ENCODE data around the gene EHD1. TPM values are rescaled to one million over a fixed set of nuclear protein-coding genes. Genes with fewer than 3 reads are reported as not detected.
A peak's percentile ranks its signal among the peaks of the same experiment; 100 is the strongest.

Gene EHD1
- polyA plus RNA-seq, 2 donors: 16.1 to 28.7 TPM

GRCh38 chr11:64884019-64884418, 5.6 kb upstream of the EHD1 start:
- H3K36me3 ChIP-seq (ENCODE audit: control insufficient read depth in 2 of 2, insufficient read depth in 2 of 2, low read length in 1 of 2): no peaks in the 10 kb centered on the region
- no peaks in the 10 kb centered on the region for H3K9me3 ChIP-seq (ENCODE audit: control insufficient read depth in 2 of 2, insufficient read depth in 1 of 2, low read depth in 1 of 2, low read length in 1 of 2)
- WGBS, 2 donors: 90 to 93% methylated on average over 8 of the region's 8 CpGs
- H3K27ac ChIP-seq (ENCODE audit: low read depth in 2 of 2, low read length in 1 of 2): no peak overlapping the region
- H3K4me1 ChIP-seq (ENCODE audit: control insufficient read depth in 2 of 2, insufficient read depth in 2 of 2, low read length in 1 of 2): peaks cover 4 to 7% of the 10 kb centered on the region in 2 donors
- no peak overlapping the region for H3K4me3 ChIP-seq (ENCODE audit: low read depth in 1 of 2, low read length in 2 of 2)
- no peaks in the 10 kb centered on the region for H3K27me3 ChIP-seq (ENCODE audit: control insufficient read depth in 1 of 2, insufficient read depth in 2 of 2, low read length in 2 of 2)

GRCh38 chr11:64883575-64883974, 5.2 kb upstream of the EHD1 start:
- Histone ChIP-seq H3K4me1 (ENCODE audit: control insufficient read depth in 2 of 2, insufficient read depth in 2 of 2, low read length in 1 of 2) (peaks cover 4 to 7% of the 10 kb centered on the region in 2 donors), H3K27me3 (ENCODE audit: control insufficient read depth in 1 of 2, insufficient read depth in 2 of 2, low read length in 2 of 2) (no peaks in the 10 kb centered on the region), H3K36me3 (ENCODE audit: control insufficient read depth in 2 of 2, insufficient read depth in 2 of 2, low read length in 1 of 2) (no peaks in the 10 kb centered on the region), H3K27ac (ENCODE audit: low read depth in 2 of 2, low read length in 1 of 2) (no peak overlapping the region), H3K4me3 (ENCODE audit: low read depth in 1 of 2, low read length in 2 of 2) (no peak overlapping the region), H3K9me3 (ENCODE audit: control insufficient read depth in 2 of 2, insufficient read depth in 1 of 2, low read depth in 1 of 2, low read length in 1 of 2) (no peaks in the 10 kb centered on the region)
- WGBS, 2 donors: 82 to 86% methylated on average over 5 of the region's 5 CpGs

- Histone ChIP-seq H3K4me1 (ENCODE audit: control insufficient read depth in 2 of 2, insufficient read depth in 2 of 2, low read length in 1 of 2) (peaks cover 4 to 12% of the 10 kb centered on the region in 2 donors), H3K9me3 (ENCODE audit: control insufficient read depth in 2 of 2, insufficient read depth in 1 of 2, low read depth in 1 of 2, low read length in 1 of 2) (no peaks in the 10 kb centered on the region), H3K27me3 (ENCODE audit: control insufficient read depth in 1 of 2, insufficient read depth in 2 of 2, low read length in 2 of 2) (no peaks in the 10 kb centered on the region), H3K27ac (ENCODE audit: low read depth in 2 of 2, low read length in 1 of 2) (peak overlapping the region in 1 of 2 donors; percentile 6), H3K4me3 (ENCODE audit: low read depth in 1 of 2, low read length in 2 of 2) (no peak overlapping the region), H3K36me3 (ENCODE audit: control insufficient read depth in 2 of 2, insufficient read depth in 2 of 2, low read length in 1 of 2) (no peaks in the 10 kb centered on the region)
- WGBS, 2 donors: 75 to 80% methylated on average over 5 of the region's 5 CpGs
Measured at GRCh38 chr11:64882243-64882642, 3.8 kb upstream of the EHD1 start.

DNA sequence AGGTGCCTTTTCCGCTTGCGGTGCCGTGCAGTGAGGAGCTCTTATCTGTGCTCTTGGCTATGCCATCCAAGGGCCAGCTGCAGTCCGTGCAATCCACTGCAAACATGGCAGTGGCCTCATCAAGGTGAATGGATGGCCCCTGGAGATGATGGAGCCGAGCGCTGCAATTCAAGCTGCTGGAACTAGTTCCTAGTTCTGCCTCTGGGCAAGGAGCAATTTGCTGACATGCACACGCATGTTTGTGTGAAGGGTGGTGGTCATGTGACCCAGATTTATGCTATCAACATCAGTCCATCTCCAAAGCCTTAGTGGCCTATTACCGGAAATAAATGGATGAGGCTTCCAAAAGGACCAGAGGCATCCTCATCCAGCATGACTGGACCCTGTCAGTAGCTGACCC, 3.1 kb upstream of the EHD1 start:
- Histone ChIP-seq H3K9me3 (ENCODE audit: control insufficient read depth in 2 of 2, insufficient read depth in 1 of 2, low read depth in 1 of 2, low read length in 1 of 2) (no peaks in the 10 kb centered on the region), H3K36me3 (ENCODE audit: control insufficient read depth in 2 of 2, insufficient read depth in 2 of 2, low read length in 1 of 2) (no peaks in the 10 kb centered on the region), H3K4me3 (ENCODE audit: low read depth in 1 of 2, low read length in 2 of 2) (no peak overlapping the region), H3K4me1 (ENCODE audit: control insufficient read depth in 2 of 2, insufficient read depth in 2 of 2, low read length in 1 of 2) (peaks cover 4 to 19% of the 10 kb centered on the region in 2 donors), H3K27me3 (ENCODE audit: control insufficient read depth in 1 of 2, insufficient read depth in 2 of 2, low read length in 2 of 2) (no peaks in the 10 kb centered on the region), H3K27ac (ENCODE audit: low read depth in 2 of 2, low read length in 1 of 2) (peak overlapping the region in 1 of 2 donors; percentile 33)
- WGBS, 2 donors: 49 to 59% methylated on average over 8 of the region's 8 CpGs

GRCh38 chr11:64880240-64881001, 2.0 kb upstream of the EHD1 start:
- peaks cover 4 to 23% of the 10 kb centered on the region in 2 donors for H3K4me1 ChIP-seq (ENCODE audit: control insufficient read depth in 2 of 2, insufficient read depth in 2 of 2, low read length in 1 of 2)
- H3K36me3 ChIP-seq (ENCODE audit: control insufficient read depth in 2 of 2, insufficient read depth in 2 of 2, low read length in 1 of 2): no peaks in the 10 kb centered on the region
- H3K27ac ChIP-seq (ENCODE audit: low read depth in 2 of 2, low read length in 1 of 2): peak overlapping the region in 1 of 2 donors; percentile 52
- no peaks in the 10 kb centered on the region for H3K27me3 ChIP-seq (ENCODE audit: control insufficient read depth in 1 of 2, insufficient read depth in 2 of 2, low read length in 2 of 2)
- 75 to 76% methylated on average over 14 of the region's 14 CpGs for WGBS, 2 donors
- H3K4me3 ChIP-seq (ENCODE audit: low read depth in 1 of 2, low read length in 2 of 2): no peak overlapping the region
- no peaks in the 10 kb centered on the region for H3K9me3 ChIP-seq (ENCODE audit: control insufficient read depth in 2 of 2, insufficient read depth in 1 of 2, low read depth in 1 of 2, low read length in 1 of 2)

GRCh38 chr11:64879244-64879900, 951 bp upstream of the EHD1 start:
- H3K4me3 ChIP-seq (ENCODE audit: low read depth in 1 of 2, low read length in 2 of 2): peak overlapping the region; percentile 77 to 88
- peak overlapping the region; percentile 87 to 89 for H3K27ac ChIP-seq (ENCODE audit: low read depth in 2 of 2, low read length in 1 of 2)
- H3K27me3 ChIP-seq (ENCODE audit: control insufficient read depth in 1 of 2, insufficient read depth in 2 of 2, low read length in 2 of 2): no peaks in the 10 kb centered on the region
- no peaks in the 10 kb centered on the region for H3K9me3 ChIP-seq (ENCODE audit: control insufficient read depth in 2 of 2, insufficient read depth in 1 of 2, low read depth in 1 of 2, low read length in 1 of 2)
- H3K4me1 ChIP-seq (ENCODE audit: control insufficient read depth in 2 of 2, insufficient read depth in 2 of 2, low read length in 1 of 2): peaks cover 4 to 23% of the 10 kb centered on the region in 2 donors
- peaks cover 0 to 2% of the 10 kb centered on the region in 2 donors for H3K36me3 ChIP-seq (ENCODE audit: control insufficient read depth in 2 of 2, insufficient read depth in 2 of 2, low read length in 1 of 2)
- WGBS, 2 donors: 18 to 19% methylated on average over 16 of the region's 16 CpGs

DNA sequence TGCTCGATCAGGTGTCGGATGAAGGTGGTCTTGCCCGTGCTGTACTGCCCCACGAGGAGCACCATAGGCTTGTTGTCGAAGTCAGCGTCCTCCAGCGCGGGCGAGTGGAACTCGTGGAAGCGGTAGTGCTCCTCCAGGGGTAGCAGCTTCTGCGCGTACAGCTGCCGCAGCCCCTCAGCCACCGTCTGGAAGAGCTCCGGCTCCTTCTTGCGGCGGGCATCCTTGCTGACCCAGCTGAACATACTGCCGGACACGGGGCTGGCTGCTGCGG, 263 bp downstream of the EHD1 start:
- Histone ChIP-seq H3K4me1 (ENCODE audit: control insufficient read depth in 2 of 2, insufficient read depth in 2 of 2, low read length in 1 of 2) (peaks cover 4 to 23% of the 10 kb centered on the region in 2 donors), H3K36me3 (ENCODE audit: control insufficient read depth in 2 of 2, insufficient read depth in 2 of 2, low read length in 1 of 2) (peaks cover 0 to 7% of the 10 kb centered on the region in 2 donors), H3K27me3 (ENCODE audit: control insufficient read depth in 1 of 2, insufficient read depth in 2 of 2, low read length in 2 of 2) (no peaks in the 10 kb centered on the region), H3K27ac (ENCODE audit: low read depth in 2 of 2, low read length in 1 of 2) (peak overlapping the region; percentile 84 to 90), H3K9me3 (ENCODE audit: control insufficient read depth in 2 of 2, insufficient read depth in 1 of 2, low read depth in 1 of 2, low read length in 1 of 2) (no peaks in the 10 kb centered on the region), H3K4me3 (ENCODE audit: low read depth in 1 of 2, low read length in 2 of 2) (peak overlapping the region; percentile 77 to 97)
- WGBS, 2 donors: 0% methylated on average over 21 of the region's 21 CpGs

DNA sequence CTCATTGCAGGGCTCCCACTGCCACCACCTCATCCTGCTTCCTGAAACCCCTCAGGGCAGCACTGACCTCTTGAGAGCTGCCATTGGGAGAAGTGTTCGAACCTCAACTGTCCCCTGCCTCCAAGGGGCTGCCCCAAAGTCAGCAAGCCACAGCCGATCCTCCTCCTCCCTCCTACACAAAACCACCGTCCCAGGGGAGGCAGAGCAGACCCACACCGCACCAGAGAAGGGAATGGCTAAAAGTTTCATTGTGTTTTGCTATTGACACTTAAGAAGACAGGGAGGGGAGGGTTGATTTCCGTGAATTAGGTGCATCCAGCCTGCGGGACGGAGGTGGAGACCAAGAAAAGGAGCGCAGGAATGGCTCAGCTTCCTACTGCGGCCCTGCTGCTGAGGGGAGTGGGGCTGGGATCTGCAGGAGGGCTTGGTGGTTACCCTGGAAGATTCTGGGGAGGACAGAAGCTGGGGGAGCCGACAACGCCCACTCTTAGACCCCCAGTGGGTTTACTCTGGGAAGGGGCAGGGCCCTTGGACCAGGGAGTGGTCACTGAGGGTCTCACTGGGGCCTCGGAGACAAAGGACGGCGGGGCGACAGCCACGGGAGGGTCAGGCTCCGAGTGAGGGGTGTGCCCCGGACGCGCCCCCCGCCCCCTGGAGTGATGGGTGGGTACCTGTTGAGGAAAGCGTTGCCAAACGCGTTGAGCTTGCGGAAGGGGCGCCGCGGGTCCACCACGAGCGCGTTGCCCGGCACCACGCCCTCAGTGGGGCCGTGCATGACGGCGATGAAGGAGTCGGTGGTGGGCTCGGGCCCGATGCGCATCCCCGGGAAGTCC, 815 bp downstream of the EHD1 start:
- peak overlapping the region; percentile 84 to 90 for H3K27ac ChIP-seq (ENCODE audit: low read depth in 2 of 2, low read length in 1 of 2)

GRCh38 chr11:64876835-64877341, 1.5 kb downstream of the EHD1 start:
- WGBS, 2 donors: 11 to 14% methylated on average over 14 of the region's 14 CpGs
- no peaks in the 10 kb centered on the region for H3K27me3 ChIP-seq (ENCODE audit: control insufficient read depth in 1 of 2, insufficient read depth in 2 of 2, low read length in 2 of 2)
- peak overlapping the region; percentile 84 to 90 for H3K27ac ChIP-seq (ENCODE audit: low read depth in 2 of 2, low read length in 1 of 2)
- H3K9me3 ChIP-seq (ENCODE audit: control insufficient read depth in 2 of 2, insufficient read depth in 1 of 2, low read depth in 1 of 2, low read length in 1 of 2): no peaks in the 10 kb centered on the region
- peaks cover 4 to 23% of the 10 kb centered on the region in 2 donors for H3K4me1 ChIP-seq (ENCODE audit: control insufficient read depth in 2 of 2, insufficient read depth in 2 of 2, low read length in 1 of 2)
- peak overlapping the region; percentile 77 to 97 for H3K4me3 ChIP-seq (ENCODE audit: low read depth in 1 of 2, low read length in 2 of 2)
- H3K36me3 ChIP-seq (ENCODE audit: control insufficient read depth in 2 of 2, insufficient read depth in 2 of 2, low read length in 1 of 2): peaks cover 2 to 15% of the 10 kb centered on the region in 2 donors

More for the DNA sequence above, 815 bp downstream of the EHD1 start:
- Histone ChIP-seq H3K4me3 (ENCODE audit: low read depth in 1 of 2, low read length in 2 of 2) (peak overlapping the region; percentile 77 to 97), H3K36me3 (ENCODE audit: control insufficient read depth in 2 of 2, insufficient read depth in 2 of 2, low read length in 1 of 2) (peaks cover under 1 to 13% of the 10 kb centered on the region in 2 donors), H3K4me1 (ENCODE audit: control insufficient read depth in 2 of 2, insufficient read depth in 2 of 2, low read length in 1 of 2) (peaks cover 4 to 23% of the 10 kb centered on the region in 2 donors), H3K27me3 (ENCODE audit: control insufficient read depth in 1 of 2, insufficient read depth in 2 of 2, low read length in 2 of 2) (no peaks in the 10 kb centered on the region), H3K9me3 (ENCODE audit: control insufficient read depth in 2 of 2, insufficient read depth in 1 of 2, low read depth in 1 of 2, low read length in 1 of 2) (no peaks in the 10 kb centered on the region)
- 0 to 2% methylated on average over 41 of the region's 41 CpGs for WGBS, 2 donors
